IPS-18a (cell line): ENCODE measurements around the gene SNN.

Experiments used
- H3K27ac ChIP-seq: one replicate; pipeline ENCODE4 v1.5.1; 2013; ENCODE audit warnings: low read length
- H3K27me3 ChIP-seq: one replicate; pipeline ENCODE4 v1.6.1; 2013; ENCODE audit warnings: mild to moderate bottlenecking, low read length; ENCODE audit not compliant: control insufficient read depth, insufficient read depth
- H3K36me3 ChIP-seq: one replicate; pipeline ENCODE4 v1.6.1; 2013; ENCODE audit warnings: low read depth, low read length; ENCODE audit not compliant: control insufficient read depth
- H3K4me1 ChIP-seq: one replicate; pipeline ENCODE4 v1.6.1; 2013; ENCODE audit warnings: low read depth, low read length; ENCODE audit not compliant: control insufficient read depth
- H3K4me3 ChIP-seq: one replicate; pipeline ENCODE4 v1.5.1; 2013; ENCODE audit warnings: low read length
- H3K9ac ChIP-seq: one replicate; pipeline ENCODE4 v1.6.1; 2013; ENCODE audit warnings: mild to moderate bottlenecking, low read length, moderate library complexity
- H3K9me3 ChIP-seq: one replicate; pipeline ENCODE4 v1.6.1; 2013; ENCODE audit warnings: low read depth, low read length; ENCODE audit not compliant: control insufficient read depth

SNN gene

GRCh38 chr16:11679250-11679649 lies 11.0 kb downstream of the SNN start:
- Histone ChIP-seq H3K36me3 (peaks cover 37% of the 10 kb centered on the region), H3K9ac (no peak overlapping the region), H3K4me3 (no peak overlapping the region), H3K27me3 (no peaks in the 10 kb centered on the region), H3K9me3 (no peaks in the 10 kb centered on the region), H3K27ac (no peak overlapping the region), H3K4me1 (no peaks in the 10 kb centered on the region)

- no peak overlapping the region for H3K9ac ChIP-seq
- H3K9me3 ChIP-seq, result no peaks in the 10 kb centered on the region
- H3K36me3 ChIP-seq, result peaks cover 37% of the 10 kb centered on the region
- no peak overlapping the region for H3K27ac ChIP-seq
- H3K4me1 ChIP-seq, result no peaks in the 10 kb centered on the region
- no peaks in the 10 kb centered on the region for H3K27me3 ChIP-seq
- H3K4me3 ChIP-seq, result no peak overlapping the region
Measured at GRCh38 chr16:11679941-11680911, 12.0 kb downstream of the SNN start.

GRCh38 chr16:11681556-11681955 lies 13.3 kb downstream of the SNN start:
- Histone ChIP-seq H3K9me3 (no peaks in the 10 kb centered on the region), H3K4me3 (no peak overlapping the region), H3K4me1 (no peaks in the 10 kb centered on the region), H3K27me3 (no peaks in the 10 kb centered on the region), H3K36me3 (peaks cover 26% of the 10 kb centered on the region), H3K27ac (no peak overlapping the region), H3K9ac (no peak overlapping the region)

GRCh38 chr16:11681976-11682654 lies 13.9 kb downstream of the SNN start:
- H3K4me3 ChIP-seq, result no peak overlapping the region
- no peaks in the 10 kb centered on the region for H3K27me3 ChIP-seq
- no peaks in the 10 kb centered on the region for H3K9me3 ChIP-seq
- H3K9ac ChIP-seq, result no peak overlapping the region
- peaks cover 26% of the 10 kb centered on the region for H3K36me3 ChIP-seq
- no peaks in the 10 kb centered on the region for H3K4me1 ChIP-seq
- no peak overlapping the region for H3K27ac ChIP-seq

GRCh38 chr16:11682655-11683096 lies 14.4 kb downstream of the SNN start:
- H3K9ac ChIP-seq, result no peak overlapping the region
- no peak overlapping the region for H3K27ac ChIP-seq
- no peaks in the 10 kb centered on the region for H3K27me3 ChIP-seq
- no peaks in the 10 kb centered on the region for H3K9me3 ChIP-seq
- H3K36me3 ChIP-seq, result peaks cover 24% of the 10 kb centered on the region
- H3K4me1 ChIP-seq, result no peaks in the 10 kb centered on the region
- no peak overlapping the region for H3K4me3 ChIP-seq

GRCh38 chr16:11683145-11683544 lies 14.9 kb downstream of the SNN start:
- Histone ChIP-seq H3K27ac (no peak overlapping the region), H3K36me3 (peaks cover 25% of the 10 kb centered on the region), H3K4me3 (no peak overlapping the region), H3K27me3 (no peaks in the 10 kb centered on the region), H3K4me1 (no peaks in the 10 kb centered on the region), H3K9ac (no peak overlapping the region), H3K9me3 (no peaks in the 10 kb centered on the region)

GRCh38 chr16:11684231-11685025 lies 16.2 kb downstream of the SNN start:
- peaks cover 18% of the 10 kb centered on the region for H3K36me3 ChIP-seq
- H3K4me3 ChIP-seq, result no peak overlapping the region
- no peaks in the 10 kb centered on the region for H3K4me1 ChIP-seq
- H3K9ac ChIP-seq, result no peak overlapping the region
- no peak overlapping the region for H3K27ac ChIP-seq
- H3K9me3 ChIP-seq, result no peaks in the 10 kb centered on the region
- H3K27me3 ChIP-seq, result no peaks in the 10 kb centered on the region

GRCh38 chr16:11685844-11686618 lies 17.8 kb downstream of the SNN start:
- H3K27ac ChIP-seq, result no peak overlapping the region
- no peaks in the 10 kb centered on the region for H3K27me3 ChIP-seq
- H3K4me1 ChIP-seq, result no peaks in the 10 kb centered on the region
- no peaks in the 10 kb centered on the region for H3K9me3 ChIP-seq
- no peak overlapping the region for H3K4me3 ChIP-seq
- H3K36me3 ChIP-seq, result peaks cover 20% of the 10 kb centered on the region
- H3K9ac ChIP-seq, result no peak overlapping the region

GRCh38 chr16:11686713-11687380 lies 18.6 kb downstream of the SNN start:
- no peak overlapping the region for H3K4me3 ChIP-seq
- no peaks in the 10 kb centered on the region for H3K4me1 ChIP-seq
- no peaks in the 10 kb centered on the region for H3K9me3 ChIP-seq
- H3K9ac ChIP-seq, result no peak overlapping the region
- no peaks in the 10 kb centered on the region for H3K27me3 ChIP-seq
- no peak overlapping the region for H3K27ac ChIP-seq
- H3K36me3 ChIP-seq, result peaks cover 26% of the 10 kb centered on the region

- peaks cover 26% of the 10 kb centered on the region for H3K36me3 ChIP-seq
- H3K4me3 ChIP-seq, result no peak overlapping the region
- H3K27ac ChIP-seq, result no peak overlapping the region
- H3K27me3 ChIP-seq, result no peaks in the 10 kb centered on the region
- no peaks in the 10 kb centered on the region for H3K4me1 ChIP-seq
- H3K9me3 ChIP-seq, result no peaks in the 10 kb centered on the region
- no peak overlapping the region for H3K9ac ChIP-seq
Measured at GRCh38 chr16:11687601-11688519, 19.6 kb downstream of the SNN start.
